GM12874 (cell line): ENCODE measurements around the gene NRL.

Source experiments
- CTCF ChIP-seq: IDR thresholded peaks from 2 replicates; pipeline ENCODE4 v1.5.1; 2011; ENCODE audit warnings: low read depth, mild to moderate bottlenecking, control low read depth, low read length, moderate library complexity; ENCODE audit not compliant: insufficient read depth

Gene NRL

DNA sequence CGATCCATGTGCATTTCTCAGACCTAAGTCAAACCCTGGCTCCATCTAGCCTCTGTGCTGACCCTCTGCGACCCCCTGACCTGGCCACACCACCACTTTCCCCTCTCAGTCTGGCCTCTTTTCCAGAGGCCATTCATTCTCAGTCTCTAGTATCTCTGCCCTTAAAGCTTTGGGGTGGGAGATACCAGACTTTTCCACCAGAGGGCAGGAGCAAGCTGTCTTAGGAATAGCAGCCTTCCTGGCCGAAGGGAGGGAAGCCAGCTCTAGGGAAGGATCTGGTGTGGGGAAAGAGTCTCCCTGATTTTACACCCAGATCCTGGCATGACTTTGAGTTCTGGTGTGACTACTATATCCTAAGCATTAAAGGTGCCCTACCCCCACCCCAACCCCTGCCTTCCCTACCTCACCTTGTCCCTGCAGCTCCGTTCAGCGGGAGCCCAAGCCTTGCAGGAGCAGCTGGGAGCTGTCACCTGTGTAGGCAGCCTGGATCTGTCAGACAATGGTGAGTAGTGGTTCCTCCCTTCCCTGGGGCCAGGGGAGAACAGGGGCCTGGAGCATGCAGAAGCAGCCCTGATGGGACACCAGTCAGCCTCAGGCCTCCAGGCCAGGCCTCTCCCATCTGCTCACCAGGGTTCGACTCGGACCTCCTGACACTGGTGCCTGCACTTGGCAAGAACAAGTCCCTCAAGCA, 56.3 kb downstream of the NRL start:
- peak; percentile 63 for TF ChIP-seq CTCF

- no peak for TF ChIP-seq CTCF
Observed at GRCh38 chr14:24057867-24058259, 56.9 kb downstream of the NRL start.

DNA sequence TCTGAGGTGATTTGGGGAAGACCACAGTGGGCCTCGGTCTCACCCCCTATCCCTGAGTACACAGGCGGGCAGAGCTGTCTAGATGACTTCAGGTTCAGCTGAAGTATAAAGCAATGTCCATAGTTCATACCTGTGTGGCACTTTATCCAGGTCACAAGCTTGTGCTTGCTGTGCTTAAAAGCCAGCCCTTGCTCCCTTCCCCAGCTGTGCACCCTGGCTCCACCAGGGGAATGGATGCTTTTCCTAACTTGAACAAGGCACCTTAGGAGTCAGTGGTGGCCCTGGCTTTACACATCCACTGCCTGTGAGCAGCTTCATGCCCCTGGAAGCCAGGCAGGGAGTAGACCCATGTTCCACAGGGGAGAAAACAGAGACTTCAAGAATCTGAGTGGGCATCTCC, 57.5 kb downstream of the NRL start:
- no peak for TF ChIP-seq CTCF

DNA sequence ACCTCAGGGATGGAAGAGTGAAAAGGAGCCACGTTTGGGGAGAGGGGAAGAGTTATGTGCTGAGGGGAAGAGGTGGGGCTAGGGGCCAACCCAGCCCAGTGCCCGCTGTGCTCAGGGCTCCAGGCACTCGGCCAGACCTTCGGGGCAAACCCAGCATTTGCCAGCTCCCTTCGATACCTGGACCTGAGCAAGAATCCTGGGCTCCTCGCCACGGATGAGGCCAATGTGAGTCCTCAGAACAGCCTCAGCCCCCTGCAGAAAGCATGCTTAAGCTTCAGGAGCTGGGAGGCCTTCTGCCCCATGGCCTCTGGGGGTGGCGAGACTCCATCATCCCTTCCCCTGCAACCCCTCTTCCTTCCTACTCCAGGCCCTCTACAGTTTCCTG, 58.0 kb downstream of the NRL start:
- no peak for TF ChIP-seq CTCF

DNA sequence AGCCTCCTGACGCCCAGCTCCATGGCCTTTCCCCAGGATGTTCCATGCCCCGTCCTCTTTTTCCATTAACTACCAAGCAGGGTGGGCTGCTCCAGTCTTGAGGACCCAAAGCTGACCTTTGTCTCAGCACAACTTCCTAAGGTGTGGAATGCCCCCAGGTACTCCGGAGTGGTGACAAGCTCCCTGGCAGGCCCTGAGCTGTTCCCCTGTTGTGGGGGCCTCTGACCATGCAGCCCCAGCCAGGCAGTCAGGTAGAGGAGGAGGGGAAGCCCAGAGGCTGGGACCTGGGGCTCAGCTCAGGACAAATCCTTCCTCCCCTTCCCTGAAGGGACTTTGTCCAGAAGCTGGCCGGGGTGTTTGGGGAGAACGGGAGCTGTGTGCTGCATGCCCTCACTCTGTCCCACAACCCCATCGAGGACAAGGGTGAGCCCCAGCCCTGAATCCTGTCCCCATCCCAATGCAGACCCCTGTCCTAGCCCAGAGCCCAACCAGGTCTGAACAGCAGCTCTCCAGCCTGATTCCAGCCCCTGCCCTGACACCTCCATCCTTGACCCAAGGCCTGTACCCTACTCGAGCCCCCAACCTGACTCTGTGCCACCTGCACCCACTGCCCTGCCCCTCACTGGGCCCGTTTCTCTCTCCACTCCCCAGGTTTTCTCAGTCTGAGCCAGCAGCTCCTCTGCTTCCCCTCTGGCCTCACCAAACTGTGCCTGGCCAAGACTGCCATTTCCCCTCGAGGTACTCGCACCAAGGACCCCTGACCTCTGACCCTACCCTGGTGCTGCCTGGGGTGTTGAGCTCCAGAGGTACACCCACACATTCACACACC, 58.6 kb downstream of the NRL start:
- TF ChIP-seq CTCF = no peak

GRCh38 chr14:24054646-24055045, 60.1 kb downstream of the NRL start:
- no peak for TF ChIP-seq CTCF

DNA sequence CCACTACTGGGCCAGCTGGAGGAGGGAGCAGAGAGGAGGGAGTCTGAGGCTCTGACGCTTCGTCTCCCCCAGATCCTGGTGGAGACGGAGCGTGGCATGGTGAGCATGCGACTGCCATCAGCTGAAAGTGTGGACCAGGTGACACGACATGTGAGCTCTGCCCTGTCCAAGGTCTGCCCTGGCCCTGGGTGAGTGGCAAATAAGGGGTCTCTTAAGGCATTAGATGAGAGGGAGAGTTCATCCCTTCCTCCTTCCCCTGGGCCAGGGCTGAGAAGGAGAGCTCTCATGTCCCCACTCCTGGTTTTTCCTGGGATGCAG, 60.5 kb downstream of the NRL start:
- no peak for TF ChIP-seq CTCF
